Mucosa of descending colon (tissue), 3 donors: ENCODE measurements around the gene PHYH. TPM values are rescaled to one million over a fixed set of nuclear protein-coding genes. Genes with fewer than 3 reads are reported as not detected.
"Not testable (repeated sequence)": the region's sequence is repeated elsewhere in the genome, so short reads cannot be mapped to it uniquely, and the experiment has no call there.

ENCODE experiments used
- ATAC-seq: fragments of 200-7000 bp; cut with Tn5 transposase; one replicate; pipeline ENCODE4 v1.9.1; 2020; ENCODE audit warnings: mild to moderate bottlenecking, moderate library complexity
- DNase-seq, 3 donors: peaks; one replicate each; pipeline ENCODE4 v3.0.0-alpha.2; 2020
- H3K36me3 ChIP-seq: fragments of 200-600 bp; one replicate; pipeline ENCODE4 v1.8.0; 2021; ENCODE audit warnings: low read depth, mild to moderate bottlenecking
- H3K4me1 ChIP-seq: fragments of 200-600 bp; one replicate; pipeline ENCODE4 v1.8.0; 2021; ENCODE audit warnings: low read depth, mild to moderate bottlenecking
- H3K4me3 ChIP-seq: fragments of 200-600 bp; one replicate; pipeline ENCODE4 v1.8.0; 2021; ENCODE audit warnings: mild to moderate bottlenecking
- H3K9me3 ChIP-seq: fragments of 200-600 bp; one replicate; pipeline ENCODE4 v1.8.0; 2021; ENCODE audit warnings: mild to moderate bottlenecking
- intact Hi-C, 2 donors: fragments of 100-400 bp; cut with DNase I in 1 of 2; cut with micrococcal nuclease in 1 of 2; formaldehyde crosslinking; loops; one replicate each; pipeline versions ENCODE4 v1.11.0 to v1.11.1; 2022; cut with DNase I, micrococcal nuclease
- total RNA-seq, 3 donors: library from RNA; stranded (reverse); fragmentation: NEBNext Ultra II Directional in 2 of 3; extraction: Animal tissue kit (Norgen Biotek cat#: 25700) in 2 of 3; gene quantifications; one replicate each; pipeline versions ENCODE4 v1.2.1 to v1.2.4, GENCODE V29; 2021 to 2023
- TF ChIP-seq, protein P1 (sequence below): fragments of 200-600 bp; IDR thresholded peaks from one replicate; pipeline ENCODE4 v1.8.0; 2022; ENCODE audit warnings: antibody characterized with exemption, mild to moderate bottlenecking
- donor health status: DM: no; HTN: no; CAD: no; lungs with moderate emphysema.
- donor health status: DM: no; HTN: no; CAD: no.
- donor health status: DM: no; HTN: yes; CAD: no.

The PHYH gene
- total RNA-seq, 3 donors from 2014 or later = 33.8 to 64.2 (median 53.6) TPM

GRCh38 chr10:13247784-13248183 lies 52.1 kb downstream of the PHYH start:
- Histone ChIP-seq H3K9me3 (no peaks in the 10 kb centered on the region), H3K36me3 (no peaks in the 10 kb centered on the region), H3K4me1 (no peaks in the 10 kb centered on the region), H3K4me3 (no peak overlapping the region)
- TF ChIP-seq, protein P1, sequence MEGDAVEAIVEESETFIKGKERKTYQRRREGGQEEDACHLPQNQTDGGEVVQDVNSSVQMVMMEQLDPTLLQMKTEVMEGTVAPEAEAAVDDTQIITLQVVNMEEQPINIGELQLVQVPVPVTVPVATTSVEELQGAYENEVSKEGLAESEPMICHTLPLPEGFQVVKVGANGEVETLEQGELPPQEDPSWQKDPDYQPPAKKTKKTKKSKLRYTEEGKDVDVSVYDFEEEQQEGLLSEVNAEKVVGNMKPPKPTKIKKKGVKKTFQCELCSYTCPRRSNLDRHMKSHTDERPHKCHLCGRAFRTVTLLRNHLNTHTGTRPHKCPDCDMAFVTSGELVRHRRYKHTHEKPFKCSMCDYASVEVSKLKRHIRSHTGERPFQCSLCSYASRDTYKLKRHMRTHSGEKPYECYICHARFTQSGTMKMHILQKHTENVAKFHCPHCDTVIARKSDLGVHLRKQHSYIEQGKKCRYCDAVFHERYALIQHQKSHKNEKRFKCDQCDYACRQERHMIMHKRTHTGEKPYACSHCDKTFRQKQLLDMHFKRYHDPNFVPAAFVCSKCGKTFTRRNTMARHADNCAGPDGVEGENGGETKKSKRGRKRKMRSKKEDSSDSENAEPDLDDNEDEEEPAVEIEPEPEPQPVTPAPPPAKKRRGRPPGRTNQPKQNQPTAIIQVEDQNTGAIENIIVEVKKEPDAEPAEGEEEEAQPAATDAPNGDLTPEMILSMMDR = no peak
- DNase-seq (no peak), ATAC-seq (no peak)
- intact Hi-C loops = no loop called here

DNA sequence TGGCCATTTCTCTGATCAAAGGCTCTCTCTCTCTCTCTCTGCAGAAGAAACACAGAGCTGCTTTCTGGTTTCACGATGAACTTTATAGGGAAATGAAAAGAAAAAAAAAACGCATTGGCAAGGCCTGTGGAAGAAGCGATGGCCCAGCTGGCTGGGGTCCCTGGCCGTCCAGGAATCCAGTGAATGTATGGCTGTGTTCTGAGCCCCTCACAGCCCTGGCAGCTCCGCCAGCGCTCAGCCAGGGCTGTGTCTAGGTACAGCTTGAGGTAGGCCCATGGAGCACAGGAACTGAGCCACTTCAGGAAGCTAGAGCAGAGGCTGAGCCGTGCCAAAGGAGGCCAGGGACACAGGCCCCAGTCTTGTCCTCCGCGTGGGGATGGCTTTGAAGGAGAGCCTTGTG lies 52.6 kb downstream of the PHYH start:
- no peak overlapping the region for H3K4me3 ChIP-seq
- no peaks in the 10 kb centered on the region for H3K9me3 ChIP-seq
- intact Hi-C loops = no loop called here
- DNase-seq (no peak), ATAC-seq (no peak)
- no peaks in the 10 kb centered on the region for H3K36me3 ChIP-seq
- no peaks in the 10 kb centered on the region for H3K4me1 ChIP-seq
- TF ChIP-seq, protein P1 = no peak

- H3K4me3 ChIP-seq, ATAC-seq, H3K4me1 ChIP-seq, intact Hi-C loops, DNase-seq, H3K36me3 ChIP-seq, H3K9me3 ChIP-seq: not testable (repeated sequence)
These were observed 57.6 kb downstream of the PHYH start for GRCh38 chr10:13242260-13242659.

DNA sequence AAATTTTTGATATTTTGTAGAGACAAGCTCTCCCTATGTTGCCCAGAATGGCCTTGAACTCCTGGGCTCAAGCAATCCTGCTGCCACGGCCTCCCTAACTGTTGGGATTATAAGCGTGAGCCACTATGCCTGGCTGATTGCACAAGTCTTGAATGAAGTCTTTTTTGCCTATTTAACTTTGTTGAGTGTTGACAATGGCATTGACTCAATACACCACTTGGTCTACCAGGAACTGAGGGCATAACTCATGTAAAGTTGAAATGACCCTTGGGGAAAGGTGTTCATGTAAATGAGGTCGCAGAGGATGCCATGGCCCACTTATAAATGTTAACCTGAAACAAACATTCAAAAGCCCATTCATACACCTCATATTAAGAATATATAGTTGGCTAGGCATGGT lies 58.3 kb downstream of the PHYH start:
- no peaks in the 10 kb centered on the region for H3K9me3 ChIP-seq
- DNase-seq (no peak), ATAC-seq (no peak)
- no peaks in the 10 kb centered on the region for H3K36me3 ChIP-seq
- H3K4me1 ChIP-seq = no peaks in the 10 kb centered on the region
- intact Hi-C loops = no loop called here
- no peak overlapping the region for H3K4me3 ChIP-seq
- TF ChIP-seq, protein P1 = no peak

DNA sequence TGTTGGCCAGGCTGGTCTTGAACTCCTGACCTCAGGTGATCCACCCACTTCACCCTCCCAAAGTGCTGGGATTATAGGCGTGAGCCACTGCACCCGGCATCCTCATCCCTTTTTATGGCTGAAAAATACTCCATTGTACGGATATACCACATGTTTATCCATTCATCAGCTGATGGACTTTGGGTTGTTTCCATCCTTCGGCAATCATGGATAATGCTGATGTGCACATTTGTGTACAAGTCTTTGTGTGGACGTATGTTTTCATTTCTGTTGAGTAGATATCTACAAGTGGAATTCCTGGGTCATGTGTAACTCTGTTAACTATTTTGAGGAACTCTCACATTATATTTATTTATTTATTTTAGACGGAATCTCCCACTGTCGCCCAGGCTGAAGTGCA lies 59.9 kb downstream of the PHYH start:
- ATAC-seq (no peak), DNase-seq (no peak)
- no peaks in the 10 kb centered on the region for H3K4me1 ChIP-seq
- TF ChIP-seq, protein P1 = no peak
- no peaks in the 10 kb centered on the region for H3K36me3 ChIP-seq
- no peak overlapping the region for H3K4me3 ChIP-seq
- intact Hi-C loops = no loop called here
- H3K9me3 ChIP-seq = no peaks in the 10 kb centered on the region

DNA sequence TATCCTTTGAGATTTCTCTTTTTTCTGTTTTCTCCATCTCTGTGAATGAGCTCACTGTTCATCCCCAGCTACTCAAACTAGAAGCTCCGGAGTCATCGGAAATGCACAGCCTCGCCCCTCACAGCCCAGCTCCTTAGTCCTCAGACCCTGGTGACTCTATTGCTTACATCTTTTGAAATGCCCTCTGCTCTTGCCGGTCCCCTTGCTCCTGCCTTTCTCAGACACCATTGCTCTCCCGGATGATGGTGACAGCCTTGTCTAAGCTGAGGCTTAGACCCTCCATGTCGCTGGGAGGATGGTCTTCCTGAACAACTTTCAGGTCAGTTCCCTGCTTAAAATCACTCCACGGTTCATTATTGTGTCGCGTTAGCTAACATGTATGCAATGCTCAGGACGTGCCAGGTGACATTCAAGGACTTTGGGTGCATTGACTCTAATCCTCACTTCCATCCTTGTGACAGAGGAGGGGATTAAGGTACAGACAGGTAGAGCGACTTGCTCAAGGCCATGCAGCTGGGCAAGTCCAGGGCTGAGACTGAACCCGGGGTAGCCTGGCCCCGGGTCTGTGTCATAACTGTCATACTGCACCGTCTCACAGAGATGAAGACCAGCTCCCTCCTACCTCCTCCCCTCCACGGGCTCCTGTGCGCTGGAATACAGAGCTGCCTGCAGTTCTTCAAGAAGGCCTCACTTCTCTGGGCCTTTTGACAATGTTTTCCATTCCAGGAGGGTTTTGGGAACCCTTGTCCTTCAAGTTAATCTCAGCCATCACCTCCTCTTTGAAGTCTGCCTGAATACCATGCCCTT lies 61.4 kb downstream of the PHYH start:
- no peaks in the 10 kb centered on the region for H3K36me3 ChIP-seq
- no peaks in the 10 kb centered on the region for H3K9me3 ChIP-seq
- no peak overlapping the region for H3K4me3 ChIP-seq
- H3K4me1 ChIP-seq = no peaks in the 10 kb centered on the region
- ATAC-seq (no peak), DNase-seq (no peak)
- intact Hi-C loops = no loop called here
- TF ChIP-seq, protein P1 = no peak
